SH-SY5Y (cell line): ENCODE results near the gene FAM83F.

ENCODE experiments used
- GATA2 ChIP-seq: IDR thresholded peaks from 2 replicates; pipeline ENCODE4 v1.6.1; 2011; ENCODE audit warnings: mild to moderate bottlenecking, low read depth, low read length
- GATA3 ChIP-seq: IDR thresholded peaks from 2 replicates; pipeline ENCODE4 v1.6.1; 2011; ENCODE audit warnings: low read depth, mild to moderate bottlenecking, low read length, moderate library complexity

- TF ChIP-seq GATA2, result no peak
- TF ChIP-seq GATA3, result no peak
Observed at GRCh38 chr22:40033586-40034380, 39.0 kb downstream of the FAM83F start.
